Measurements from ENCODE around the gene JMJD1C.
A peak's percentile ranks its signal among the peaks of the same experiment; 100 is the strongest.

JMJD1C gene

DNA sequence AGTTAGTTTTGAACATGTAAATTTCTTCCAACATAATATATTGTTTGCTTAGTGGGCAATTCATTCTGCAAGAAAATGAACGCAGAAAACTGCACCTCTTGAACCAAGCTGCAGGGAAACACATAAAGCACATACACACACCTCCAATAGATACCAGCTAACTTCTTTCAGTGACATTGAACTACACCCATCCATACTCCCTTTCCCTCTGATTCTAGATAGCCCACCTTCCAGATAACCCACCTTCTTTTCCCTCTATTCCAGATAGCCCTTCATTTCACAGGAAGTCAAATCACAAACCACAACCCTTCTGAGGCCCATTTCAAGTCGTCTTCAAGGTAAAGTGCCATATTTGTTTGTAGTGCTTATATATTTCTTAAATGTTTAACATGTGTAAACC, 304.2 kb downstream of the JMJD1C start:
- Histone ChIP-seq H3K4me1 (ENCODE audit: control insufficient read depth in 2 of 2, insufficient read depth in 1 of 2, low read depth in 1 of 2, low read length in 2 of 2) (no peaks in the 10 kb centered on the region), H3K14ac (ENCODE audit: low read length) (no peak overlapping the region), H4K91ac (ENCODE audit: low read depth, low read length, poor library complexity) (no peak overlapping the region), H3K27ac (replicated peaks; ENCODE audit: low read length) (no peak overlapping the region), H3K4me2 (ENCODE audit: insufficient read depth, low read length, poor library complexity, severe bottlenecking) (no peak overlapping the region), H3K18ac (ENCODE audit: low read length) (no peak overlapping the region), H2AFZ (ENCODE audit: low read length) (no peak overlapping the region), H3K27me3 (ENCODE audit: control insufficient read depth in 3 of 3, insufficient read depth in 3 of 3, low read depth in 1 of 3, low read length in 3 of 3) (no peaks in the 10 kb centered on the region), H3K4me3 (ENCODE audit: low read length in 2 of 2) (no peak overlapping the region), H3K79me1 (ENCODE audit: low read depth, low read length) (no peaks in the 10 kb centered on the region), H2BK5ac (ENCODE audit: low read length) (no peak overlapping the region), H2AK5ac (ENCODE audit: low read depth, low read length) (no peak overlapping the region), H3K36me3 (replicated peaks in 1 of 2; ENCODE audit: control insufficient read depth in 2 of 2, insufficient read depth in 2 of 2, low read length in 2 of 2) (peaks cover 0 to 33% of the 10 kb centered on the region in 2 donors), H3K9ac (ENCODE audit: low read depth, low read length, poor library complexity) (no peak overlapping the region), H2BK15ac (ENCODE audit: low read length) (no peak overlapping the region), H3K23ac (ENCODE audit: low read depth, low read length, poor library complexity) (no peak overlapping the region), H4K8ac (ENCODE audit: low read depth, low read length) (no peak overlapping the region), H2BK12ac (ENCODE audit: low read length) (no peak overlapping the region), H3K9me3 (replicated peaks in 1 of 2; ENCODE audit: control insufficient read depth in 2 of 2, insufficient read depth in 1 of 2, low read depth in 1 of 2, low read length in 2 of 2) (no peaks in the 10 kb centered on the region), H2BK120ac (ENCODE audit: low read depth, low read length) (no peak overlapping the region), H3K4ac (ENCODE audit: low read length) (no peak overlapping the region)
- no peak for DNase-seq (ENCODE audit: low spot score)
- WGBS, 2 donors (ENCODE audit: extremely low coverage in 2 of 2, insufficient read length in 2 of 2, insufficient replicate concordance in 1 of 2): no CpG with 5 or more reads among the region's 2 CpGs

DNA sequence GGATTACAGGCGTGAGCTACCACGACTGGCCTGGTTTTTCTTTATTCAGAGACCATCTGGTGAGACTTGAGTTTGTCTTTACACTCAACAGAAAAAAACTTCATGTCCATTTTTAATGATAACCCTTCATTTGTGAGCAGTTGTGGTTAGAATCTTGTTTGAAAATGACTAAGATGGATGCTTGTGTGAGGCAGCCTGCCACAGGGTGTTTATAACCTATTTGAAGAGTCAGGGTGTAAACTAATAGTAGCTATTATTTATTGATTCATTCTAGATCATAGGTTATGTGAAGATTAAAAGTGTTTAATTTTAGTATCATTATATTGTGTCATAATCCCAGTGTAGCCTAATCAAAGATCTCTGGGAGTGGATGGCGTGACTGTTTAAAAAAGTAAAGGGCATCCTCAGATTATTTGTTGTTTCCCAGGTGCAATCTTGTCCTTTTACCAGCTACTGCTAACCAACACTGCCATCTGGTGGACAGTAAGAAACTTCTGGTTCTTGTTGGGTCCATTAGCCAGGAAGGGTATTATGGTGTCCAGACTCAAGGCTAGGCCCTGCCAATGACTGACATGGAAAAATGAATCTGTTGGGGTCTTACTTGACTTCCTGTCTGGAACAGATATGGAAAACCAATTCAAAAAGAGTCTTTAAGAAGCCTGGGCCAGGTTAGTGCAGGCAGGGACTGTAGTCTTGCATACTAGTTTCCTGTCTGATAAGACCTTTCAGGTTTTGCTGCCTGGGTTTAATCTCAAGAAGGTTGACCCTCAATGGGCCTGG, 307.7 kb downstream of the JMJD1C start:
- no peak overlapping the region for H2BK12ac ChIP-seq (ENCODE audit: low read length)
- no peak overlapping the region for H3K27ac ChIP-seq (replicated peaks; ENCODE audit: low read length)
- no peak overlapping the region for H3K4me2 ChIP-seq (ENCODE audit: insufficient read depth, low read length, poor library complexity, severe bottlenecking)
- H2BK5ac ChIP-seq (ENCODE audit: low read length): no peak overlapping the region
- H3K4me3 ChIP-seq (ENCODE audit: low read length in 2 of 2): no peak overlapping the region
- H4K8ac ChIP-seq (ENCODE audit: low read depth, low read length): no peak overlapping the region
- no peak overlapping the region for H2AK5ac ChIP-seq (ENCODE audit: low read depth, low read length)
- H2BK15ac ChIP-seq (ENCODE audit: low read length): no peak overlapping the region
- no peak overlapping the region for H3K4ac ChIP-seq (ENCODE audit: low read length)
- WGBS, 2 donors (ENCODE audit: extremely low coverage in 2 of 2, insufficient read length in 2 of 2, insufficient replicate concordance in 1 of 2): no CpG with 5 or more reads among the region's 3 CpGs
- H2AFZ ChIP-seq (ENCODE audit: low read length): no peak overlapping the region
- H3K18ac ChIP-seq (ENCODE audit: low read length): no peak overlapping the region
- H4K91ac ChIP-seq (ENCODE audit: low read depth, low read length, poor library complexity): no peak overlapping the region
- H3K9me3 ChIP-seq (replicated peaks in 1 of 2; ENCODE audit: control insufficient read depth in 2 of 2, insufficient read depth in 1 of 2, low read depth in 1 of 2, low read length in 2 of 2): no peaks in the 10 kb centered on the region
- no peaks in the 10 kb centered on the region for H3K4me1 ChIP-seq (ENCODE audit: control insufficient read depth in 2 of 2, insufficient read depth in 1 of 2, low read depth in 1 of 2, low read length in 2 of 2)
- H3K9ac ChIP-seq (ENCODE audit: low read depth, low read length, poor library complexity): no peak overlapping the region
- H2BK120ac ChIP-seq (ENCODE audit: low read depth, low read length): no peak overlapping the region
- H3K79me1 ChIP-seq (ENCODE audit: low read depth, low read length): no peaks in the 10 kb centered on the region
- H3K14ac ChIP-seq (ENCODE audit: low read length): no peak overlapping the region
- H3K36me3 ChIP-seq (replicated peaks in 1 of 2; ENCODE audit: control insufficient read depth in 2 of 2, insufficient read depth in 2 of 2, low read length in 2 of 2): peaks cover 0 to 26% of the 10 kb centered on the region in 2 donors
- H3K23ac ChIP-seq (ENCODE audit: low read depth, low read length, poor library complexity): no peak overlapping the region
- peaks cover 0 to 2% (median 0%) of the 10 kb centered on the region in 3 experiments for H3K27me3 ChIP-seq (ENCODE audit: control insufficient read depth in 3 of 3, insufficient read depth in 3 of 3, low read depth in 1 of 3, low read length in 3 of 3)
- DNase-seq (ENCODE audit: low spot score): peak; percentile 82

DNA sequence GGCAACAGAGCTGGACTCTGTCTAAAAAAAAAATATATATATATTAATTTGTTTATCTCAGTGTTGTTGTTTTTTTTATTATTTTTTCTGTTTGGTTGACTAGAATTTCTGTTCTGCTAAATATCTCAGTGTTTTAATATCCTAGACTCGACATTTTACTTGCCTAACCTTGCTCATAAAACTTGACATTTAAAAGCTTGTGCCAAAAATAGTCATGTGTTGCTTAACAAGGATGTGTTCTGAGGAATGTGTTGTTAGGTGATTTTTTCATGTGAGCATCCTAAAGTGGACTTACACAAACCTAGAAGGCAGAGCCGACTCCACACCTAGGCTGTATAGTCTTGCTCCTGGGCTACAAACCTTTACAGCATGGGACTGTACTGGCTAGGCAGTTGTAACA, 309.5 kb downstream of the JMJD1C start:
- no peak overlapping the region for H4K8ac ChIP-seq (ENCODE audit: low read depth, low read length)

DNA sequence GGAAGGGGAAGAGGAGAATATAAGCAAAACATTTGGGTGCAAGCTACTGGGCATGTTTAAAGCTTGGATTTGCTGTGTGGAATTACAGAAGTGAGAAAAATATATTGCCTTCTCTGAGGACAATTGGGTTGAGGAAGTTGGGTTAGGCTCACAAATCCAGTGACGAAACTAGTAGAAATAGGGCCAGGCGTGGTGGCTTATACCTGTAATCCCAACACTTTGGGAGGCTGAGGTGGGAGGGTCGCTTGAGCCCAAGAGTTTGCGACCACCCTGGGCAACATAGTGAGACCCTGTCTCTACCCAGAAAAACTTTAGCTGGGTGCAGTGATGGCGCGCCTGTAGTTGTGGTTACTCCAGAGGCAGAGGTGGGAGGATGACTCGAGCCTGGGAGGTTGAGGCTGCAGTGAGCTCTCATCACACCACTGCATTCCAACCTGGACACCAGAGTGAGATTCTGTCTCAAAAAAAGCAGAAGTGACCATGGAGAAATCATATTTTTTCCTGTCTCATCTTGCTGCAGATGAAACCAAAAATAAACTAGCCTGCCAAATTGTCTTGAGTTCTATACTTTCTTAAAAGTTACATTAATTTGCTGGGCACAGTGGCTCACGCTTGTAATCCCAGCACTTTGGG, 310.3 kb downstream of the JMJD1C start:
- no peak for DNase-seq (ENCODE audit: low spot score)
- Histone ChIP-seq H4K8ac (ENCODE audit: low read depth, low read length) (no peak overlapping the region), H3K27ac (replicated peaks; ENCODE audit: low read length) (no peak overlapping the region), H3K18ac (ENCODE audit: low read length) (no peak overlapping the region), H3K9ac (ENCODE audit: low read depth, low read length, poor library complexity) (no peak overlapping the region), H3K79me1 (ENCODE audit: low read depth, low read length) (no peaks in the 10 kb centered on the region), H2BK12ac (ENCODE audit: low read length) (no peak overlapping the region), H3K36me3 (replicated peaks in 1 of 2; ENCODE audit: control insufficient read depth in 2 of 2, insufficient read depth in 2 of 2, low read length in 2 of 2) (peaks cover 0 to 50% of the 10 kb centered on the region in 2 donors), H3K9me3 (replicated peaks in 1 of 2; ENCODE audit: control insufficient read depth in 2 of 2, insufficient read depth in 1 of 2, low read depth in 1 of 2, low read length in 2 of 2) (no peaks in the 10 kb centered on the region), H3K4me3 (ENCODE audit: low read length in 2 of 2) (no peak overlapping the region), H3K14ac (ENCODE audit: low read length) (no peak overlapping the region), H3K4me2 (ENCODE audit: insufficient read depth, low read length, poor library complexity, severe bottlenecking) (no peak overlapping the region), H3K27me3 (ENCODE audit: control insufficient read depth in 3 of 3, insufficient read depth in 3 of 3, low read depth in 1 of 3, low read length in 3 of 3) (peaks cover 0 to 2% (median 0%) of the 10 kb centered on the region in 3 experiments), H3K4ac (ENCODE audit: low read length) (no peak overlapping the region), H2BK5ac (ENCODE audit: low read length) (no peak overlapping the region), H2BK120ac (ENCODE audit: low read depth, low read length) (no peak overlapping the region), H4K91ac (ENCODE audit: low read depth, low read length, poor library complexity) (no peak overlapping the region), H3K4me1 (ENCODE audit: control insufficient read depth in 2 of 2, insufficient read depth in 1 of 2, low read depth in 1 of 2, low read length in 2 of 2) (no peaks in the 10 kb centered on the region), H2BK15ac (ENCODE audit: low read length) (no peak overlapping the region), H2AFZ (ENCODE audit: low read length) (no peak overlapping the region), H2AK5ac (ENCODE audit: low read depth, low read length) (no peak overlapping the region), H3K23ac (ENCODE audit: low read depth, low read length, poor library complexity) (no peak overlapping the region)
- no CpG with 5 or more reads among the region's 8 CpGs for WGBS, 2 donors (ENCODE audit: extremely low coverage in 2 of 2, insufficient read length in 2 of 2, insufficient replicate concordance in 1 of 2)

More for the DNA sequence above, 309.5 kb downstream of the JMJD1C start:
- DNase-seq (ENCODE audit: low spot score): no peak
- H3K79me1 ChIP-seq (ENCODE audit: low read depth, low read length): no peaks in the 10 kb centered on the region
- no peak overlapping the region for H2BK15ac ChIP-seq (ENCODE audit: low read length)
- no peak overlapping the region for H3K9ac ChIP-seq (ENCODE audit: low read depth, low read length, poor library complexity)
- H3K27me3 ChIP-seq (ENCODE audit: control insufficient read depth in 3 of 3, insufficient read depth in 3 of 3, low read depth in 1 of 3, low read length in 3 of 3): peaks cover 0 to 2% (median 0%) of the 10 kb centered on the region in 3 experiments
- no peak overlapping the region for H3K4me3 ChIP-seq (ENCODE audit: low read length in 2 of 2)
- H3K27ac ChIP-seq (replicated peaks; ENCODE audit: low read length): no peak overlapping the region
- H3K14ac ChIP-seq (ENCODE audit: low read length): no peak overlapping the region
- H4K91ac ChIP-seq (ENCODE audit: low read depth, low read length, poor library complexity): no peak overlapping the region
- no peak overlapping the region for H2BK12ac ChIP-seq (ENCODE audit: low read length)
- no peak overlapping the region for H2AK5ac ChIP-seq (ENCODE audit: low read depth, low read length)
- no peak overlapping the region for H2BK120ac ChIP-seq (ENCODE audit: low read depth, low read length)
- H3K4ac ChIP-seq (ENCODE audit: low read length): no peak overlapping the region
- H3K9me3 ChIP-seq (replicated peaks in 1 of 2; ENCODE audit: control insufficient read depth in 2 of 2, insufficient read depth in 1 of 2, low read depth in 1 of 2, low read length in 2 of 2): no peaks in the 10 kb centered on the region
- no peak overlapping the region for H3K18ac ChIP-seq (ENCODE audit: low read length)
- no peak overlapping the region for H3K23ac ChIP-seq (ENCODE audit: low read depth, low read length, poor library complexity)
- no peaks in the 10 kb centered on the region for H3K4me1 ChIP-seq (ENCODE audit: control insufficient read depth in 2 of 2, insufficient read depth in 1 of 2, low read depth in 1 of 2, low read length in 2 of 2)
- peaks cover 0 to 43% of the 10 kb centered on the region in 2 donors for H3K36me3 ChIP-seq (replicated peaks in 1 of 2; ENCODE audit: control insufficient read depth in 2 of 2, insufficient read depth in 2 of 2, low read length in 2 of 2)
- no peak overlapping the region for H2BK5ac ChIP-seq (ENCODE audit: low read length)
- no peak overlapping the region for H3K4me2 ChIP-seq (ENCODE audit: insufficient read depth, low read length, poor library complexity, severe bottlenecking)
- no peak overlapping the region for H2AFZ ChIP-seq (ENCODE audit: low read length)
- WGBS, 2 donors (ENCODE audit: extremely low coverage in 2 of 2, insufficient read length in 2 of 2, insufficient replicate concordance in 1 of 2): no CpG with 5 or more reads among the region's 2 CpGs

All from neuronal stem cell (in vitro differentiated cells).